ENCODE results near the gene SFI1.

DNA sequence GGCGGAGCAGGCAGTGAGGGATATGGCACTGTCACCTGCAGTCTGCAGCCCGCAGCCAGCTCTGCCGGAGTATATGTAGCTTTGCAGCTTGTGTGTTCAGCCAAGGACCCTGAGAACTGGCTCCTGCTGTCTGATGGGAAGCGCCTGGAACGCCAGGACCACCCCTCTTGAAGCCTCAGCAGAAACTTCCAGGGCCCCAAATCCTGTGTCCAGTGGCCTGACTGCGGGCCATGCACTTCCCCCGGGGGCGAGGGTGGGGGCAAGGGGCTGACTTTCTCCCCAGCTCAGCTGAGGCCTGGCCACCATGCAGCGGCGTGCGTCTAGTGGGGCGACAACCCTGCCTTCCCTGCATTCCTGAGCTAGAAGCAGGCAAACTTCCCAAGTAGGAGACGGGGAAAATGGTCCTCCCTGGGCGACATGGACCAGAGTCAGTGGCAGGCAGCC lies 133.4 kb downstream of the SFI1 start:
- TF ChIP-seq, protein P1, sequence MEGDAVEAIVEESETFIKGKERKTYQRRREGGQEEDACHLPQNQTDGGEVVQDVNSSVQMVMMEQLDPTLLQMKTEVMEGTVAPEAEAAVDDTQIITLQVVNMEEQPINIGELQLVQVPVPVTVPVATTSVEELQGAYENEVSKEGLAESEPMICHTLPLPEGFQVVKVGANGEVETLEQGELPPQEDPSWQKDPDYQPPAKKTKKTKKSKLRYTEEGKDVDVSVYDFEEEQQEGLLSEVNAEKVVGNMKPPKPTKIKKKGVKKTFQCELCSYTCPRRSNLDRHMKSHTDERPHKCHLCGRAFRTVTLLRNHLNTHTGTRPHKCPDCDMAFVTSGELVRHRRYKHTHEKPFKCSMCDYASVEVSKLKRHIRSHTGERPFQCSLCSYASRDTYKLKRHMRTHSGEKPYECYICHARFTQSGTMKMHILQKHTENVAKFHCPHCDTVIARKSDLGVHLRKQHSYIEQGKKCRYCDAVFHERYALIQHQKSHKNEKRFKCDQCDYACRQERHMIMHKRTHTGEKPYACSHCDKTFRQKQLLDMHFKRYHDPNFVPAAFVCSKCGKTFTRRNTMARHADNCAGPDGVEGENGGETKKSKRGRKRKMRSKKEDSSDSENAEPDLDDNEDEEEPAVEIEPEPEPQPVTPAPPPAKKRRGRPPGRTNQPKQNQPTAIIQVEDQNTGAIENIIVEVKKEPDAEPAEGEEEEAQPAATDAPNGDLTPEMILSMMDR (IDR thresholded peaks at IDR 0.05), result no peak
- TF ChIP-seq POLR2A (IDR thresholded peaks at IDR 0.05), result no peak
